ENCODE data around the gene TRIM17.

Gene TRIM17

GRCh38 chr1:228420968-228421826, 4.5 kb upstream of the TRIM17 start:
- TF ChIP-seq, protein P1, sequence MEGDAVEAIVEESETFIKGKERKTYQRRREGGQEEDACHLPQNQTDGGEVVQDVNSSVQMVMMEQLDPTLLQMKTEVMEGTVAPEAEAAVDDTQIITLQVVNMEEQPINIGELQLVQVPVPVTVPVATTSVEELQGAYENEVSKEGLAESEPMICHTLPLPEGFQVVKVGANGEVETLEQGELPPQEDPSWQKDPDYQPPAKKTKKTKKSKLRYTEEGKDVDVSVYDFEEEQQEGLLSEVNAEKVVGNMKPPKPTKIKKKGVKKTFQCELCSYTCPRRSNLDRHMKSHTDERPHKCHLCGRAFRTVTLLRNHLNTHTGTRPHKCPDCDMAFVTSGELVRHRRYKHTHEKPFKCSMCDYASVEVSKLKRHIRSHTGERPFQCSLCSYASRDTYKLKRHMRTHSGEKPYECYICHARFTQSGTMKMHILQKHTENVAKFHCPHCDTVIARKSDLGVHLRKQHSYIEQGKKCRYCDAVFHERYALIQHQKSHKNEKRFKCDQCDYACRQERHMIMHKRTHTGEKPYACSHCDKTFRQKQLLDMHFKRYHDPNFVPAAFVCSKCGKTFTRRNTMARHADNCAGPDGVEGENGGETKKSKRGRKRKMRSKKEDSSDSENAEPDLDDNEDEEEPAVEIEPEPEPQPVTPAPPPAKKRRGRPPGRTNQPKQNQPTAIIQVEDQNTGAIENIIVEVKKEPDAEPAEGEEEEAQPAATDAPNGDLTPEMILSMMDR (IDR thresholded peaks at IDR 0.05; ENCODE audit: control extremely low read depth, extremely low read depth, low read depth, missing control alignments): no peak
- no peak for DNase-seq (ENCODE audit: extremely low spot score)
- POLR2A ChIA-PET: no interaction called here
- CTCF ChIA-PET: interaction anchor here (0.7 to 1.1 kb wide), 3 partner anchors 9 to 50 kb away, joined by 3 read pairs; no protein-coding TSS in a partner anchor

- ChIA-PET CTCF (no interaction called here), POLR2A (no interaction called here)
- TF ChIP-seq, protein P1 (IDR thresholded peaks at IDR 0.05; ENCODE audit: control extremely low read depth, extremely low read depth, low read depth, missing control alignments): no peak
- no peak for DNase-seq (ENCODE audit: extremely low spot score)
Measured at GRCh38 chr1:228417483-228418203, 982 bp upstream of the TRIM17 start.

GRCh38 chr1:228417061-228417460, 400 bp upstream of the TRIM17 start:
- ChIA-PET POLR2A (no interaction called here), CTCF (no interaction called here)
- TF ChIP-seq, protein P1 (IDR thresholded peaks at IDR 0.05; ENCODE audit: control extremely low read depth, extremely low read depth, low read depth, missing control alignments): no peak
- no peak for DNase-seq (ENCODE audit: extremely low spot score)

DNA sequence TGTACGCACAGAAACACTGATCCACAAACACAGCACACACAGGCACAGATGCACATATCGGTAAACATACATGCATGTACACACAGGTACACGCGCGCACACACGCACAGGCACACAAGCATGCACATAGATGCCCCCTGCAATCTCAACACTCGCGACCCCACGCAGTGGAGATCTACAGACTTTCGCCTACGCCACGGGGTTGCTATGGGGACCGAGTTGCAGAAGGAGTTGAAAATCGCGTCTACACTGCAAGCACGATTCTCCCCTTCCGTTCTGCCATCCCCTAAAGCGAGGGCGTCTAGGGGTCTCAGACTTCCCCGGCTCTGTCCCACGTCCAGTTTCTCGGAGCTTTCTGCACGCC, 826 bp downstream of the TRIM17 start:
- CTCF ChIA-PET: interaction anchor here (1.8 kb wide), 1 partner anchor 43 kb away, joined by 4 read pairs; no protein-coding TSS in a partner anchor
- no peak for DNase-seq (ENCODE audit: extremely low spot score)
- POLR2A ChIA-PET: no interaction called here
- TF ChIP-seq, protein P1 (IDR thresholded peaks at IDR 0.05; ENCODE audit: control extremely low read depth, extremely low read depth, low read depth, missing control alignments): no peak

- CTCF ChIA-PET: interaction anchor here (1.5 to 1.8 kb wide), 2 partner anchors 10 to 43 kb away, joined by 4 read pairs; a partner anchor contains a TSS
- TF ChIP-seq, protein P1 (IDR thresholded peaks at IDR 0.05; ENCODE audit: control extremely low read depth, extremely low read depth, low read depth, missing control alignments): no peak
- DNase-seq (ENCODE audit: extremely low spot score): no peak
- POLR2A ChIA-PET: no interaction called here
Measured at GRCh38 chr1:228415221-228415620, 1.4 kb downstream of the TRIM17 start.

DNA sequence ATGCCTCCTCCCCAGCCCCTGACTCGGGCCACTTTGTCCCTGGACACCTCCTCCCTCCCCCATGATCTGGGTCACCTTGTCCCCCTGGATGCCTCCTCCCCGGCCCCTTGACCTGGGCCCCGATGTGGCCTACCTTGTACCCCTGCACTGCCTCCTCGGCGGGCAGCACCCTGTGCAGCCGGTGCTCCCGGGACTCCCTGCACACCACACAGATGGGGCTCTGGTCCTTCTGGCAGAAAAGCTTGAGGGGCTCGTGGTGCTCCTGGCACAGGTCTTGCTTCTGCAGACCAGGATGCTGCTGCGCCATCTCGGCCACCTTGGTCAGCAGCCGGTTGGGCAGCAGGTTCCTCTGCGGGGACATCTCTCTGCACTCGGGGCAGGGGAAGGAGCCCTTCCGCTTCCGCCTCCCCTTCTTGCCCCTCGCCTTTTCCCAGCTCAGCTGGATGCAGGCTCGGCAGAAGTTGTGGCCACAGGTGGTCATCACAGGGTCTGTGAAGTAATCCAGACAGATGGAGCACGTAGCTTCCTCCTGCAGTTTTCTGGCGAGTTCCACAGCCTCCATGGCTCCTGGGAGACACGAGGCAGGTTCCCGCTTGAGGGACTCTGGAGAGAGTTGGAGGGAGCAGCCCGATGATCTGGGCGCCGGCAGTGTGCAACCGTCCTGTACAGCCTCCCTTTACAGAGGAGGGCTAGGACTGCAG, 2.0 kb downstream of the TRIM17 start:
- POLR2A ChIA-PET: no interaction called here
- no peak for DNase-seq (ENCODE audit: extremely low spot score)
- TF ChIP-seq, protein P1 (IDR thresholded peaks at IDR 0.05; ENCODE audit: control extremely low read depth, extremely low read depth, low read depth, missing control alignments): no peak
- CTCF ChIA-PET: interaction anchor here (1.5 to 1.8 kb wide), 2 partner anchors 10 to 44 kb away, joined by 4 read pairs; a partner anchor contains a TSS

Measured in GM10248 (cell line).